Choroid plexus epithelial cell (primary cell): ENCODE results near the gene JAK1.

Experiments used
- DNase-seq: peaks from one replicate; pipeline ENCODE4 v3.0.0-alpha.2; 2010; ENCODE audit warnings: low read depth
- H3K4me3 ChIP-seq: 2 replicates; pipeline ENCODE4 v1.5.1; 2011; ENCODE audit warnings: low read depth, mild to moderate bottlenecking, control low read depth, low read length, moderate library complexity
- TF ChIP-seq, protein P1 (sequence below): conservative IDR thresholded peaks from 2 replicates; pipeline ENCODE4 v1.5.1; 2011; ENCODE audit warnings: low read depth, mild to moderate bottlenecking, control low read depth, inconsistent platforms, low read length, moderate library complexity

Gene JAK1

DNA sequence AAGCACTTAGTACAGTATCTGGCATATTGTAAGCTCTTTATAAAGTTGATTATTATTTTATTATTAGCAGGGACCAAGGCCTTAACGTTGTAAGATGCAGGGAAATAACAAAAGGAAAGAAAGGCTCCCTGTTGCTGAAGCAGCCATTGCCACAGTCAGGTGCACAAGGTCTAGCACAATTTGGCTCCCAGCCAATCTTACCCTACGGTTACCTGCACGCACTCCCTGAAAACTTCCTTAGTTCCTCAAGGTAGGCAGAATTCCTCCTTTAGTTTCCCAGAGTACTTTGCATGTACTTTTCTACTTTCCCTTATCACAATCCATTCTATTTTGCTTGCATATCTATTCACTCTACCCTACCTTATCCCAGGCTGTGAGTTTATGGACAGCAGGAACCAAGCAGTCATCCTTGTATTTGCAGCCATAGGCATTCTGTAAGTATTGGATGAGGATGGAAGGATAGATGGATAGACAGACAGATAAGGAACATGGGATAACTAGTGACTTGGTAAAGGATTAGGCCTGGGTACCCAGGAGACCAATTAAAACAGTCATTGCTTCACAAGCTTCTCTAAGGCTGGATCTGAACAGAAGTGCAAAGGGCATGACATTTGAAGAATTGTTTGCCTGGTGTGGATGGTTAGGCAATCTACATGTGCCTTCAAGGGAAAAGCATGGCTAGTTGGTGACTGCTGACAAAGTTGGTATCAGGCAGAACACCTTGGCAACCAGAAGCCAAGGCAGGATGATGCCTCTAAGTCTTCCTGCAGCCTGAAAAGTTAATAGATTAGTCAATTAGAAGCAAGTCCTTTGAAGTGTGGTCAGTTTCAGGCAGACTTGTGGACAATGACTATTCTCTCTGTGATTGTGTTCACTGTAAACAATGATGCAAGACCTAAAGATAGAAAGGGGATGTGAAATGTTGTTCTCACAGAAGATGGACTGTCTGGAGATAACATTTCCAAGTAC is 20.8 kb upstream of the JAK1 start:
- H3K4me3 ChIP-seq, result no peak overlapping the region
- DNase-seq, result peak; percentile 52
- TF ChIP-seq, protein P1, sequence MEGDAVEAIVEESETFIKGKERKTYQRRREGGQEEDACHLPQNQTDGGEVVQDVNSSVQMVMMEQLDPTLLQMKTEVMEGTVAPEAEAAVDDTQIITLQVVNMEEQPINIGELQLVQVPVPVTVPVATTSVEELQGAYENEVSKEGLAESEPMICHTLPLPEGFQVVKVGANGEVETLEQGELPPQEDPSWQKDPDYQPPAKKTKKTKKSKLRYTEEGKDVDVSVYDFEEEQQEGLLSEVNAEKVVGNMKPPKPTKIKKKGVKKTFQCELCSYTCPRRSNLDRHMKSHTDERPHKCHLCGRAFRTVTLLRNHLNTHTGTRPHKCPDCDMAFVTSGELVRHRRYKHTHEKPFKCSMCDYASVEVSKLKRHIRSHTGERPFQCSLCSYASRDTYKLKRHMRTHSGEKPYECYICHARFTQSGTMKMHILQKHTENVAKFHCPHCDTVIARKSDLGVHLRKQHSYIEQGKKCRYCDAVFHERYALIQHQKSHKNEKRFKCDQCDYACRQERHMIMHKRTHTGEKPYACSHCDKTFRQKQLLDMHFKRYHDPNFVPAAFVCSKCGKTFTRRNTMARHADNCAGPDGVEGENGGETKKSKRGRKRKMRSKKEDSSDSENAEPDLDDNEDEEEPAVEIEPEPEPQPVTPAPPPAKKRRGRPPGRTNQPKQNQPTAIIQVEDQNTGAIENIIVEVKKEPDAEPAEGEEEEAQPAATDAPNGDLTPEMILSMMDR, result no peak

DNA sequence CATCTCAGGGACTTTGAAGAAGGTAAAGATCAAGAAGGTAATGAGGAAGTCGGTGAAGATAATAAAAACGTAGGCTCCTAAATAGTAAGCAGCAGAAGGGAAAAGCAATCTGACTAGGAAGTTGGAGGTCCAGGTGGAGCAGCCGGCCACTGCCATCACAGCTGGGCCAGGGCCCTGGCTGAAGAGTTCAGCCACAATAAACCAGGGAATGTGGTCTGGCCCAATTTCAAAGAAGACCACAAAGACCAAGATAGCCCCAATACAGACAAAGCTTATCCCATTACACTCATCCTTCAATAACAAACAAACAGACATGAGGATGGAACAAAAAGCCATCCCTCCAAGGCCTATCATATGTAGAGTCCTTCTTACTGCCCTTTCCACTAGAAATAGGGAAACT is 18.4 kb upstream of the JAK1 start:
- no peak overlapping the region for H3K4me3 ChIP-seq
- TF ChIP-seq, protein P1, result no peak
- no peak for DNase-seq

DNA sequence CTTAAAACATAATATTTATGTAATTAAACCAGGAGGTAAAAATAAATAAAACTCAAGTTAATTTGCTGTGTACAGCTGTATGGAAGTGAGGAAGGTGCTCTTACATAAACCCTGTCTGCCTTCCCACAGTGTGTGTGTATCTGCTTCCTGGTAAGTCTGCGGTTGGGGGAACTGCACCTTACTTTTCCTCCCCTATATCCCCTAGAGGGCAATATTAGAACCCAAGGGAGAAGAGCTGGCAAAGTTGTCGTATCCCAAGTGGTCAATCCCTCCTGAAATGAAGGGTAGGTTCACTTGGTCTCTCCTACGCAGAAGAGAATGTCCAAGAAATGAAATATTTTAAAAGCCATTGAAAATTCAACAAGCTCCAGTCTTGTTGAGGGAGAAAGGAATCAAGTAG is 17.8 kb upstream of the JAK1 start:
- no peak for DNase-seq
- TF ChIP-seq, protein P1, result no peak
- H3K4me3 ChIP-seq, result no peak overlapping the region

DNA sequence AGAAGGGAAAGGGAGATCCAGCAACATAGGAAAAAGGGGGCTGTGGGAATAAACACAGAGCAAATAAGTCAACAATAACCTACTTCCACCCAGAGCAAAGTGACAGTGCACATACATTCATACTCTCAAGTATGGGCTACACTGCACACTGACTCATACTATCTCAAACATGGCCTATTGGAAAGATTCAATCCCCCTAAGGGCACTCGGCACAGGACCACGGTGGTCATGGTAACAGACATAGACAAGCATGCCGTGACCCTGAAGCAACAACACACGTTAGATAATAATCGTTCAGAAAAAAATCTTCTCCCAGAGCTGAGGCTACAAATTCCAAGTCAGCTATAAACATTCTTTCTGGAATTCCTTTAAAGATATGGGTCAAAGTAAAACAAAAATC is 16.8 kb upstream of the JAK1 start:
- no peak overlapping the region for H3K4me3 ChIP-seq
- TF ChIP-seq, protein P1, result no peak
- peak; percentile 90 for DNase-seq

DNA sequence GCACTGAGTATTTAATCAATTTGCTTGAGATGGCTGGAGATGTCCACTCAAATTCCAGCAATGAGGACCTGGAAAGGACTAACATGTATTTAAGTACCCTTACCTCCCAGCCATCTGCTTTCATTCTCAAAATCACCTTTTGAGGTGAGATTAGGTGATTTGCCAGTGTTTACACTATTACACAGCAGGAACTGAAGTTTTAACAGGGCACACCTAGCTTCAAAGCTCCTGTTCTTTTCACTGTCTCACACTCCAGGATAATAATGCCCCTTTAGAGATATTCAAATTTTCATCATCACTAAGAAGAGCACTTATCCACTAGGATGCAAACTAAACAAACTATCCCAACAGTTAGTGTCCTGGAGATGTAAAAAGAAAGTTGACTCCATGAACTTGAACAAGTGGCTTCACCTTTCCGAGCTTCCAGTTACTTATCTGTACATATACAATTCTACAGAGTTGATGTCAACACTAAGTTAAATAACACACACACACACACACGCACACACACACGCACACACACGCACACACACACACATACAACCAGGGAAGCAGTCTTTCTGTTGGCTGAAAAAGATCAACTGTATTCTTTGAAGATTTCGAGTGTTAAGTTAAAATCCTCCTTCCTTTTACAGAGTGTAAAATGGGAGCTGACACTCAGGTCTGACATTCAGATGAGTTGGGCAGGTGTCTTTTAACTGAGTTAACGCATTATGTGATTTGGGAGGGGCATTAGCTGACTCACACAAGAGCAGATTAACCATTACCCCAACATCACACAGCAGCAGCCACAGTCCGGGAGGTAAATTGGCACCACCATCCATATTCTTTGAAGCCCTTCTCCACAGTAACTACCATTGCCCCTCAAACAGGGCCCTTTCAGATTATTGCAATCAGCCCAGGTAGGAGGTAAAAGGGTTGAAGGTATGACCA is 15.5 kb upstream of the JAK1 start:
- no peak for DNase-seq
- no peak overlapping the region for H3K4me3 ChIP-seq
- TF ChIP-seq, protein P1, result no peak

DNA sequence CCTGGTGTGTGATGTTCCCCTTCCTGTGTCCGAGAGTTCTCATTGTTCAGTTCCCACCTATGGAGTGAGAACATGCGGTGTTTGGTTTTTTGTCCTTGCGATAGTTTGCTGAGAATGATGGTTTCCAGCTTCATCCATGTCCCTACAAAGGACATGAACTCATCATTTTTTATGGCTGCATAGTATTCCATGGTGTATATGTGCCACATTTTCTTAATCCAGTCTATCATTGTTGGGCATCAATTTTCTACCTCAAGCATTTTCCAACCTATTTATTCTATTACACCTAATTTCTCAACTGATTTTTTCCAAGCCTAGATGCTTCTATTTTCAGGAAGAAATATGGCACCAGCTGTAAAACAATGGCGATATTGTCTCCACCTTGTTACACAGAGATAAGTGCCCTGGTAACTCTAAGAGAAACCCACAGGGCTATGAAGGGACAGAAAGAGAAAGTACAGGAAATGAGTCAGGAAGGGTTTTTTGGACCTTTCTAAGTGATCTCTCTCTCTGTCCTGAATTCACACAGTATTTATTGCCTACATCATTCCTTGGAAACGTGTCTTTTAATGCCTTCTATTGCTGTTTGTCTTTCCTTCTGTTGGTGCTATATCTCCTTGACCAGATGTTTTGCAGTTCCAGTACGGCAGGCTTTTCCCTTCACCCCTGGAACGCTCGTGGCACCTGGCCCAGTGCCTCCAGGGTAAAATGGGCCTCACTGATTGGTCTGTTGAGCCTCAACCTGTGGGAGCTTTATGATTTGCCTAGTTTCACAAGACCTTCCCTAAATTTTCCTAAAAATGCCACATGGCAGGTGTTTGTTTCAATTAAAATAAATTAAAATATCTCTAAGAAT is 14.6 kb upstream of the JAK1 start:
- TF ChIP-seq, protein P1, result no peak
- H3K4me3 ChIP-seq, result no peak overlapping the region
- peak; percentile 40 for DNase-seq
